ENCODE measurements around the gene POR. TPM values are rescaled to one million over a fixed set of nuclear protein-coding genes. Genes with fewer than 3 reads are reported as not detected.

Gene POR
- total RNA-seq, 2 donors from 2014 or later: 88.0 to 136 TPM

DNA sequence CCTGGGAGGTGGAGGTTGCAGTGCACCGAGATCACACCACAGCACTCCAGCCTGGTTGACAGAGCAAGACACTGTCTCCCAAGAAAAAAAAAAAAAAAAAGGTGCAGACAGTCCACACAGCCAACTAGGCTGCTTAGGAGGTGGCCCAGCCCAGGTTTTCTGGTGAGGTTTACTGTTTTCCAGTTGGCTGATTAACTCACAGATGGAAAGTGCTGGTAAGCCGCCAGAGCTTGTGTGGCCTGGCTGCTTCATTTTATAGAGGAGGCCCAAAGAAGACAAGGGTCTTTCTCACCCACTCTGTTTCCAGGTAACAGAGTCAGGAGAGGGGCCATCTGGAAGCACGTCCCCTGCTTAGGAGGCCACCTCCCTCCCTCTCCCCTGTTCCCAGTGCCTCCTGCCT lies 29.9 kb upstream of the POR start:
- no peaks in the 10 kb centered on the region for H3K9me3 ChIP-seq
- H3K4me3 ChIP-seq: no peak overlapping the region
- whole genome bisulfite sequencing: 85% methylated on average over 3 of the region's 3 CpGs
- DNase-seq (ENCODE audit: low spot score): no peak
- H3K27ac ChIP-seq: no peak overlapping the region
- H3K36me3 ChIP-seq: peaks cover 4 to 14% of the 10 kb centered on the region in 2 donors
- H3K4me1 ChIP-seq (replicated peaks): no peaks in the 10 kb centered on the region
- TF ChIP-seq, protein P1, sequence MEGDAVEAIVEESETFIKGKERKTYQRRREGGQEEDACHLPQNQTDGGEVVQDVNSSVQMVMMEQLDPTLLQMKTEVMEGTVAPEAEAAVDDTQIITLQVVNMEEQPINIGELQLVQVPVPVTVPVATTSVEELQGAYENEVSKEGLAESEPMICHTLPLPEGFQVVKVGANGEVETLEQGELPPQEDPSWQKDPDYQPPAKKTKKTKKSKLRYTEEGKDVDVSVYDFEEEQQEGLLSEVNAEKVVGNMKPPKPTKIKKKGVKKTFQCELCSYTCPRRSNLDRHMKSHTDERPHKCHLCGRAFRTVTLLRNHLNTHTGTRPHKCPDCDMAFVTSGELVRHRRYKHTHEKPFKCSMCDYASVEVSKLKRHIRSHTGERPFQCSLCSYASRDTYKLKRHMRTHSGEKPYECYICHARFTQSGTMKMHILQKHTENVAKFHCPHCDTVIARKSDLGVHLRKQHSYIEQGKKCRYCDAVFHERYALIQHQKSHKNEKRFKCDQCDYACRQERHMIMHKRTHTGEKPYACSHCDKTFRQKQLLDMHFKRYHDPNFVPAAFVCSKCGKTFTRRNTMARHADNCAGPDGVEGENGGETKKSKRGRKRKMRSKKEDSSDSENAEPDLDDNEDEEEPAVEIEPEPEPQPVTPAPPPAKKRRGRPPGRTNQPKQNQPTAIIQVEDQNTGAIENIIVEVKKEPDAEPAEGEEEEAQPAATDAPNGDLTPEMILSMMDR (IDR thresholded peaks at IDR 0.05): no peak
- TF ChIP-seq POLR2AphosphoS5 (IDR thresholded peaks at IDR 0.05): no peak
- TF ChIP-seq POLR2A (IDR thresholded peaks at IDR 0.05): no peak
- intact Hi-C loops (cut with DNase I): no loop called here
- H3K27me3 ChIP-seq (replicated peaks; ENCODE audit: insufficient read depth): no peaks in the 10 kb centered on the region

DNA sequence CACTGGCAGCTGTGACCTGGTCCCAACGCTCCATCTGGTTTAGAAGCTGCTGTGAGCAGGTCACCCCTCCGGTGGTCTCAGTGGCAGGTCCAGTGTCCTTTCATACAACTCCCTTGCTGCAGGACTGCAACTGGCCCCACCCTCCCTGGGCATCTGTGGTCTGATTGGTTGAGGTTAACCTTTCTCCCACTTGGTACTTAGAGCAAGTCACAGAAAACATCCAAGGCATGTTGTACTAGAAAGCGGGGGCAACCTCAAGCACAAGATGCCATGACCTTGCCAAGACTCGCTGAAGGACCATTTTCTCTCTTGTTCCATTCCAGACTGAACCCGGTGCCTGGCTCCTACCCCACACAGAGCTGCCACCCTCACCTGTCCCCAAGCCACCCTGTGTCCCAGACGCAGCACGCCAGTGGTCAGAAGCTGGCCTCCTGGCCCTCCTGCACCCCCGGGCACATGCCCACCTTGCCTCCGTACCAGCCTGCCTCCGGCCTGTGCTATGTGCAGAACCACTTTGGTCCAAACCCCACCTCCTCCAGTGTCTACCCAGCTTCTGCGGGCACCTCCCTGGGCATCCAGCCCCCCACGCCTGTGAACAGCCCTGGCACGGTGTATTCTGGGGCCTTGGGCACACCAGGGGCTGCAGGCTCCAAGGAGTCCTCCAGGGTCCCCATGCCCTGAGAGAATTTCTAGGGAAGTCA lies 27.1 kb upstream of the POR start:
- 93% methylated on average over 13 of the region's 13 CpGs for WGBS
- DNase-seq (ENCODE audit: low spot score): no peak
- H3K36me3 ChIP-seq: peaks cover 2 to 14% of the 10 kb centered on the region in 2 donors
- TF ChIP-seq POLR2A (IDR thresholded peaks at IDR 0.05) (no peak), POLR2AphosphoS5 (IDR thresholded peaks at IDR 0.05) (no peak)
- TF ChIP-seq, protein P1 (IDR thresholded peaks at IDR 0.05): no peak
- no peaks in the 10 kb centered on the region for H3K9me3 ChIP-seq
- no peak overlapping the region for H3K4me3 ChIP-seq
- no peaks in the 10 kb centered on the region for H3K27me3 ChIP-seq (replicated peaks; ENCODE audit: insufficient read depth)
- intact Hi-C loops (cut with DNase I): no loop called here
- no peak overlapping the region for H3K27ac ChIP-seq
- H3K4me1 ChIP-seq (replicated peaks): no peaks in the 10 kb centered on the region

DNA sequence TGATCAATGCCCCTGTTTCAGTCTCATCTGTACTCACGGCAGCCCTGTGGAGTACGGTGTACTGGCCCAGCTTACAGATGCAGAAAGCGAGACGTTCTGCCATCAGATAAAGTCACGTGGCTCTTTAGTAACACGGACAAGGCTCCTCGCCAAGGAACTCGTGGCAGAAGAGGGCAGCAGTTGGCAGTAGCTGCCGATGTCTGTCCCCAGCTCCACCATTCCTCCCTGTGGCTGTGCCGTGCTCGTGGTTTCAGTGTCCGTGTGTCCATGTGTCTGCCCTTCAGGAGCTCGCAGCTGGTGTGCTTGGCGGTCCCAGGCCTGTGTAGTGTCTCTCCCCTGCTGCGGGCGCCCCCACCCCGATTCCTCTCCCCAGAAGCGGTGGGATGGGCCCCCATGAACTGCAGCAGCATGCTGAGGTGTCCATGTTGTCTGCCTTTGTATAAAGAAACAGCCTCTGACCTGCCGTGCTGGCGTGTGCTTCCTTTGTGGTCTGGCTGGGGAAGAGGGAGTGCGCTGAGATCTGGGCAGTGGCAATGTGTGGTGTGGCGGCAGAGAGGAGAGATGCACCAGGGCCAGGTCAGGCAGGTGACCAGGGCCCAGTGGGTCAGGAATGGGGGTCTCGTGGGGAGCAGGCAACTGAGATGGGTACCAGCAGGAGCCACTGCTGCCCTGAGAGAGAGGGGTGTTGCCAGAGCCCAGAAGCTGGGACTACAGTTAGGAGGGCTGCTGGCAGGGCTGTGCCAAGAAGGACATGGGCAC lies 26.3 kb upstream of the POR start:
- H3K4me1 ChIP-seq (replicated peaks): no peaks in the 10 kb centered on the region
- peak; percentile 30 for DNase-seq (ENCODE audit: low spot score)
- peak overlapping the region; percentile 11 to 19 for H3K27ac ChIP-seq
- 59% methylated on average over 23 of the region's 23 CpGs for WGBS
- H3K36me3 ChIP-seq: peaks cover 2 to 12% of the 10 kb centered on the region in 2 donors
- H3K9me3 ChIP-seq: no peaks in the 10 kb centered on the region
- no peak overlapping the region for H3K4me3 ChIP-seq
- no peaks in the 10 kb centered on the region for H3K27me3 ChIP-seq (replicated peaks; ENCODE audit: insufficient read depth)
- intact Hi-C loops (cut with DNase I): no loop called here
- peak; percentile 47 for TF ChIP-seq POLR2AphosphoS5 (IDR thresholded peaks at IDR 0.05)
- TF ChIP-seq POLR2A (IDR thresholded peaks at IDR 0.05): no peak
- TF ChIP-seq, protein P1 (IDR thresholded peaks at IDR 0.05): no peak

DNA sequence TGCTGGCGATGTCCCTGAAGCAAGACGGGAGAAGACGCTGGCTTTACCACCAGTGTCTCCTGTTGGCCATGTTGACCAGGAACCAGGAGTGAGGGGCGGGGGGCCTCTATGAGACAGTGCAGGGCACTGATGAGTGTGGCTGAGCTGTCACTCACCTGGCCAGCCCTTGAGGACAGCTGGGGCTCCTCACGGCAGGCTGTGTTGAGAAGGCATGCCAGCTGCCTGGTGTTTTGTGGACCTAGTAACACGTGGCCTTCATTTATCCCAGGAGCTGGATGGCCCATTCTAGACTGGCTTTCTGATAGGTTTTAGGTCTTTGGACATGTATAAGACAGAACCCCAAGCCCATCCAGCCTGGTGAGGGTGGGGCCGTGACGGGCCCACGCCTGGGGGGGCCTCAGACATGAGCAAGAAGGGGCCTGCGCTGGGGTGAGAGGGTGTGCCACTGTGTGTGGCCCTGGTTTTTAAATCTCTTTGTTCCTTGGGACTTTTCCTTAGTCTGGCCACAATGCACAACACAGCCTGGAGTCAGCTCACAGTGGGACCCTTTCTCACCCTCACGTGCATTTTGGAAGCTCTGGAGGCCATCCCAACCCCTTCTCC lies 25.6 kb upstream of the POR start:
- DNase-seq (ENCODE audit: low spot score): no peak
- TF ChIP-seq POLR2A (IDR thresholded peaks at IDR 0.05) (no peak), POLR2AphosphoS5 (IDR thresholded peaks at IDR 0.05) (no peak)
- TF ChIP-seq, protein P1 (IDR thresholded peaks at IDR 0.05): no peak

More for the DNA sequence above, 25.6 kb upstream of the POR start:
- 81% methylated on average over 11 of the region's 11 CpGs for WGBS
- no peaks in the 10 kb centered on the region for H3K27me3 ChIP-seq (replicated peaks; ENCODE audit: insufficient read depth)
- no peaks in the 10 kb centered on the region for H3K9me3 ChIP-seq
- H3K36me3 ChIP-seq: peaks cover 2 to 7% of the 10 kb centered on the region in 2 donors
- no peaks in the 10 kb centered on the region for H3K4me1 ChIP-seq (replicated peaks)
- H3K27ac ChIP-seq: peak overlapping the region in 1 of 2 donors; percentile 19
- no peak overlapping the region for H3K4me3 ChIP-seq
- intact Hi-C loops (cut with DNase I): no loop called here
